ENCODE results near the gene CPA1. TPM values are rescaled to one million over a fixed set of nuclear protein-coding genes. Genes with fewer than 3 reads are reported as not detected.

Gene CPA1
- total and polyA plus RNA-seq, 2 of the 13 experiments (the other 11 are each of a cell fraction or from before 2014, with no cell fraction given), result 0.20 to 0.58 TPM

DNA sequence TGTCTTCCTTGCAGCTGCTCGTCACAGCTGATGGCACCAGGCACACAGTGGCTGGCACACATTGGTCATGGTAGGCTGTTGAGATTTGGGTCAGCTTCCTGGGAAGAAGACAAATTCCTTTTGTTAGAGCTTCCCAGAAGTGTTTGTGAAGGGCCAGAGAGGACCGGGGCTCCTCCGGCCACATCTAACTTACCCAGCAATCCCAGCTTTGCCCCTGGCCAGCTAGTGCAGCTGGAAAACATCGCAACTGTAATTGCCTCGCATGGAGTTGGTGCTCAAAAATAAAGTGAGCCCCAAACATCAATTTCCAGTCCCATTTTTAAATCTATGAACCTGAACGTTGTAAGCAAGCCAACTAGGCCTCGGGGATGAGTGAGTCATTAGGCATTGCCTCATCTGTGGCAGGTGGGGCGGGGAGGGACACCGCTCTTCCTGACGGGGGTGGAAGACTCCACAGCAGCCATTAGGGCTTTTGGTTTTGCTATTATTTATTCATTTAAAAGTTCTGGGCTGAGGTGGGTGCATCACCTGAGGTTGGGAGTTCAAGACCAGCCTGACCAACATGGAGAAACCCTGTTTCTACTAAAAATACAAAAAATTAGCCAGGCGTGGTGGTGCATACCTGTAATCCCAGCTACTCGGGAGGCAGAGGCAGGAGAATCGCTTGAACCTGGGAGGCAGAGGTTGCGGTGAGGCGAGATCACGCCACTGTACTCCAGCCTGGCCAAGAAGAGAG lies 23.2 kb upstream of the CPA1 start (continued):
- TF ChIP-seq ZNF552 (CRISPR knock-in tag; IDR thresholded peaks at IDR 0.05; ENCODE audit: borderline replicate concordance), result no peak
- TF ChIP-seq, protein P1, sequence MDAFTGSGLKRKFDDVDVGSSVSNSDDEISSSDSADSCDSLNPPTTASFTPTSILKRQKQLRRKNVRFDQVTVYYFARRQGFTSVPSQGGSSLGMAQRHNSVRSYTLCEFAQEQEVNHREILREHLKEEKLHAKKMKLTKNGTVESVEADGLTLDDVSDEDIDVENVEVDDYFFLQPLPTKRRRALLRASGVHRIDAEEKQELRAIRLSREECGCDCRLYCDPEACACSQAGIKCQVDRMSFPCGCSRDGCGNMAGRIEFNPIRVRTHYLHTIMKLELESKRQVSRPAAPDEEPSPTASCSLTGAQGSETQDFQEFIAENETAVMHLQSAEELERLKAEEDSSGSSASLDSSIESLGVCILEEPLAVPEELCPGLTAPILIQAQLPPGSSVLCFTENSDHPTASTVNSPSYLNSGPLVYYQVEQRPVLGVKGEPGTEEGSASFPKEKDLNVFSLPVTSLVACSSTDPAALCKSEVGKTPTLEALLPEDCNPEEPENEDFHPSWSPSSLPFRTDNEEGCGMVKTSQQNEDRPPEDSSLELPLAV (CRISPR knock-in tag; conservative IDR thresholded peaks at IDR 0.05; ENCODE audit: low read depth), result no peak
- no peak for TF ChIP-seq ZSCAN30 (CRISPR knock-in tag; IDR thresholded peaks at IDR 0.05)
- no peak for TF ChIP-seq SIX1 (CRISPR knock-in tag; IDR thresholded peaks at IDR 0.05; ENCODE audit: borderline replicate concordance)
- no peak for TF ChIP-seq MEF2D (CRISPR knock-in tag; IDR thresholded peaks at IDR 0.05)
- TF ChIP-seq BRCA1 (CRISPR knock-in tag; IDR thresholded peaks at IDR 0.05), result no peak
- no peak for TF ChIP-seq CHD4 (IDR thresholded peaks at IDR 0.05; ENCODE audit: borderline replicate concordance, low read length)
- no peak for TF ChIP-seq HNRNPK (IDR thresholded peaks at IDR 0.05; ENCODE audit: low read depth, low read length, poor library complexity, severe bottlenecking)
- TF ChIP-seq ADNP (CRISPR knock-in tag; IDR thresholded peaks at IDR 0.05), result no peak
- TF ChIP-seq ZFP62 (CRISPR knock-in tag; IDR thresholded peaks at IDR 0.05), result no peak
- peak in 1 of 2 experiments; percentile 64; a peak in 1 of 4 replicates for TF ChIP-seq ATF4 (CRISPR knock-in tag; IDR thresholded peaks at IDR 0.05)
- no peak for TF ChIP-seq NFKB2 (CRISPR knock-in tag; IDR thresholded peaks at IDR 0.05; ENCODE audit: borderline replicate concordance)
- no peak for TF ChIP-seq KDM5B (CRISPR knock-in tag; IDR thresholded peaks at IDR 0.05; ENCODE audit: borderline replicate concordance)
- TF ChIP-seq, protein P2, sequence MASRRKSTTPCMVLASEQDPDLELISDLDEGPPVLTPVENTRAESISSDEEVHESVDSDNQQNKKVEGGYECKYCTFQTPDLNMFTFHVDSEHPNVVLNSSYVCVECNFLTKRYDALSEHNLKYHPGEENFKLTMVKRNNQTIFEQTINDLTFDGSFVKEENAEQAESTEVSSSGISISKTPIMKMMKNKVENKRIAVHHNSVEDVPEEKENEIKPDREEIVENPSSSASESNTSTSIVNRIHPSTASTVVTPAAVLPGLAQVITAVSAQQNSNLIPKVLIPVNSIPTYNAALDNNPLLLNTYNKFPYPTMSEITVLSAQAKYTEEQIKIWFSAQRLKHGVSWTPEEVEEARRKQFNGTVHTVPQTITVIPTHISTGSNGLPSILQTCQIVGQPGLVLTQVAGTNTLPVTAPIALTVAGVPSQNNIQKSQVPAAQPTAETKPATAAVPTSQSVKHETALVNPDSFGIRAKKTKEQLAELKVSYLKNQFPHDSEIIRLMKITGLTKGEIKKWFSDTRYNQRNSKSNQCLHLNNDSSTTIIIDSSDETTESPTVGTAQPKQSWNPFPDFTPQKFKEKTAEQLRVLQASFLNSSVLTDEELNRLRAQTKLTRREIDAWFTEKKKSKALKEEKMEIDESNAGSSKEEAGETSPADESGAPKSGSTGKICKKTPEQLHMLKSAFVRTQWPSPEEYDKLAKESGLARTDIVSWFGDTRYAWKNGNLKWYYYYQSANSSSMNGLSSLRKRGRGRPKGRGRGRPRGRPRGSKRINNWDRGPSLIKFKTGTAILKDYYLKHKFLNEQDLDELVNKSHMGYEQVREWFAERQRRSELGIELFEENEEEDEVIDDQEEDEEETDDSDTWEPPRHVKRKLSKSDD (CRISPR knock-in tag; IDR thresholded peaks at IDR 0.05; ENCODE audit: low read depth), result no peak
- TF ChIP-seq ZNF775 (CRISPR knock-in tag; IDR thresholded peaks at IDR 0.05; ENCODE audit: borderline replicate concordance), result no peak
- no peak for TF ChIP-seq ZBTB44 (CRISPR knock-in tag; IDR thresholded peaks at IDR 0.05)
- no peak for TF ChIP-seq ZNF598 (CRISPR knock-in tag; IDR thresholded peaks at IDR 0.05; ENCODE audit: borderline replicate concordance)
- TF ChIP-seq CEBPB (IDR thresholded peaks at IDR 0.05; ENCODE audit: borderline replicate concordance, low read depth, low read length), result peak; percentile 65; the same call in 1 of the 2 replicates
- TF ChIP-seq, protein P3, sequence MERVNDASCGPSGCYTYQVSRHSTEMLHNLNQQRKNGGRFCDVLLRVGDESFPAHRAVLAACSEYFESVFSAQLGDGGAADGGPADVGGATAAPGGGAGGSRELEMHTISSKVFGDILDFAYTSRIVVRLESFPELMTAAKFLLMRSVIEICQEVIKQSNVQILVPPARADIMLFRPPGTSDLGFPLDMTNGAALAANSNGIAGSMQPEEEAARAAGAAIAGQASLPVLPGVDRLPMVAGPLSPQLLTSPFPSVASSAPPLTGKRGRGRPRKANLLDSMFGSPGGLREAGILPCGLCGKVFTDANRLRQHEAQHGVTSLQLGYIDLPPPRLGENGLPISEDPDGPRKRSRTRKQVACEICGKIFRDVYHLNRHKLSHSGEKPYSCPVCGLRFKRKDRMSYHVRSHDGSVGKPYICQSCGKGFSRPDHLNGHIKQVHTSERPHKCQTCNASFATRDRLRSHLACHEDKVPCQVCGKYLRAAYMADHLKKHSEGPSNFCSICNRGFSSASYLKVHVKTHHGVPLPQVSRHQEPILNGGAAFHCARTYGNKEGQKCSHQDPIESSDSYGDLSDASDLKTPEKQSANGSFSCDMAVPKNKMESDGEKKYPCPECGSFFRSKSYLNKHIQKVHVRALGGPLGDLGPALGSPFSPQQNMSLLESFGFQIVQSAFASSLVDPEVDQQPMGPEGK (CRISPR knock-in tag; IDR thresholded peaks at IDR 0.05), result peak; percentile 77
- TF ChIP-seq ERF (CRISPR knock-in tag; IDR thresholded peaks at IDR 0.05), result no peak
